HG02678 (cell line): Measurements from ENCODE around the gene RAP1GAP2.
"Not testable (repeated sequence)": the region's sequence is repeated elsewhere in the genome, so short reads cannot be mapped to it uniquely, and the experiment has no call there.

Experiments used
- ATAC-seq: cut with Tn5 transposase; IDR thresholded peaks from one replicate; pipeline ENCODE4 v1.9.1; 2021; ENCODE audit warnings: mild to moderate bottlenecking, moderate library complexity; ENCODE audit not compliant: unreplicated experiment

The RAP1GAP2 gene

GRCh38 chr17:2880050-2880449 is 83.8 kb downstream of the RAP1GAP2 start:
- no peak for ATAC-seq

DNA sequence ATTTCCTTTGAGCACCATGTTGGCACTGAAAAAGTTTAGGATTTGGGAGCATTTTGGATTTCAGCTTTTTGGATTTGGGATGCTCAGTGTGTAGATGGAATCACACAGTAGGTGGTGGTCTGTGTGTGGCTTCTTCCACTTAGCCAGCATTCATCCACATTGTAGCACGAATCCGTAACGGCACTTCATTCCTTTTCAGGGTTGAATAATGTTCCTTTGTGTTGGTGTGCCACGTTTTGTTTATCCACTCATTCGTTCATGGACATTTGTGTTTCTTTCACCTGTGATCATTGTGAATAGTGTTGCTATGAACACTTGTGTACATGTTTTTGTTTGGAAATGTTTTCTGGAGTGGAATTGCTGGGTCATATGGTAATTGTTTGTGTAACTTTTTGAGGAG is 85.1 kb downstream of the RAP1GAP2 start:
- ATAC-seq, result no peak

DNA sequence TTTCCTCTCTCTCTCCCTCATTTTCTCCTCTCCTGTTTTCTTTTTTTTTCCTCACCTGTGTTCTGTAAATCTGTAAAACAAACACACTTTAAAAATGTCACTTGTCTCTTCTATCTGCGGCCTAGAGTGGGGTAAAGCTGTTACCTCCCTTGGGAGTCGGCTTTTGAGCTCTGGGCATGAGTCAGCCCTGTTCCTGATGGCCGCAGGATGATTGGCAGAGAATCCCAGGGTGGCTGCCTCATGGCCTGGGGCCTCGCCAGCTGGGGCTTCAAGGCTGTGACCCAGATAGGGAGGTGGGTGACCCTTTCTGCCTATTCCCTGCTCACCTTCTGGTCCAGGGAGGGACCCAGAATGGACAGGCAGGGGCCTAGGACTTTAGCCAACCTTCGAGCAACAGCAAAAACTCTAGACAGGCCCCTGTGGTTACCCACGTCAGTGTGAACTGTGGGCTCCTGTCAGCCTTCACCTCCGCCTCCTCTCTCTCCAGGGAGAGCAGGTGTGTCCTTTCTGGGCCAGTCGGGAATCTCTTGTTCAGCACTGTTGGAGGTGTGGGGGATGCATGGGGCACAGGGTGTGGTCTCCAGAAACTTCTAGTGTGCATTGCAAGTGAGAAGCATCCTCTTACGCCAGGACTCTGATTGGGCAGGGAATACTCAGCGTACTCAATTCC is 87.4 kb downstream of the RAP1GAP2 start:
- no peak for ATAC-seq

DNA sequence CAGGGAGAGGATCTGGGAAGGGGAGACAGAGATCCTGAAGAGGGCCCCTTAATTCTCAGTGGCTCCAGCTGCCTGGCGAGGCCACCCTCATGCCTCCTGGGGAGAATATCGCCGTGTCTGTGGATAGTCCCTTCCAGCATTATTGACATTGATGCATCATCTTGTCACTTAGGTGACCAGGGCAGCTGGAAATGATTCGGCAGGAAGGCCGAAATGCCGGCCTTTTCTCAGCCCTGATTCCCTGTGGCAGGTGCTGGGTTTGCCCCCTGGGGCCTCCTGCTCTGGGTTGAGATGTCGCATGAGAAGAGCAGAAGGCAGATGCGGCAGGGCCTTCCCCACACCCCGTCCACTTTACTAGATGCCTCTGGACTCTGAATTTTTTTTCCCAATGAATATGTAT is 89.5 kb downstream of the RAP1GAP2 start:
- ATAC-seq, result no peak

DNA sequence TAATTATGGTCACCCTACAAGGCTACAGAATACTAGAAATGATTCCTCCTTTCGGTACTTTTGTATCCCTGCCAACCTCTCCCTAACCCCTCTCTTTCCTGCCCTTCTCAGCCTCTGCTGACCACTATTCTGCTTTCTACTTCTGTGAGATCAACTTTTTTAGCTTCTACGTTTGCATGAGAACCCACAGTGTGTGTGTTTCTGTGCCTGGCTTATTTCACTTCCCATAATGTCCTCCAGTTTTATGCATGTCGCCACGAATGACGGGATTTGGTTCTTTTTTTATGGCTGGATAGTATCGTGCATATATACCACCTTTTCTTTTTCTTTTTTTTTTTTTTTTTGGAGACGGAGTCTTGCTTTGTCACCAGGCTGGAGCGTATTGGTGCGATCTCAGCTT is 92.1 kb downstream of the RAP1GAP2 start:
- no peak for ATAC-seq

- no peak for ATAC-seq
Observed at GRCh38 chr17:2889256-2889655, 93.0 kb downstream of the RAP1GAP2 start.

DNA sequence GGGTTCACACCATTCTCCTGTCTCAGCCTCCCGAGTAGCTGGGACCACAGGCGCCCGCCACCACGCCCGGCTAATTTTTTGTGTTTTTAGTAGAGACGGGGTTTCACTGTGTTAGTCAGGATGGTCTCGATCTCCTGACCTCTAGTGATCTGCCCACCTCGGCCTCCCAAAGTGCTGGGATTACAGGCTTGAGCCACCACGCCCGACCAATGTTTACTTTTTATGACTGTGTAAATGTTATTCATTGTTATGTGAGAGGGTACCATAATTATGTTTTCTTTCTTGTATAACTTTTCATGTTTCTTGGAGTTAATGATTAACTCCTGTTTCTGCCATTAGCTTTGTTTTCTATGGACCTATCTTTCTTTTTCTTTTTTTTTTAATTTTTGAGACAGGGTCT is 94.5 kb downstream of the RAP1GAP2 start:
- ATAC-seq, result not testable (repeated sequence)

DNA sequence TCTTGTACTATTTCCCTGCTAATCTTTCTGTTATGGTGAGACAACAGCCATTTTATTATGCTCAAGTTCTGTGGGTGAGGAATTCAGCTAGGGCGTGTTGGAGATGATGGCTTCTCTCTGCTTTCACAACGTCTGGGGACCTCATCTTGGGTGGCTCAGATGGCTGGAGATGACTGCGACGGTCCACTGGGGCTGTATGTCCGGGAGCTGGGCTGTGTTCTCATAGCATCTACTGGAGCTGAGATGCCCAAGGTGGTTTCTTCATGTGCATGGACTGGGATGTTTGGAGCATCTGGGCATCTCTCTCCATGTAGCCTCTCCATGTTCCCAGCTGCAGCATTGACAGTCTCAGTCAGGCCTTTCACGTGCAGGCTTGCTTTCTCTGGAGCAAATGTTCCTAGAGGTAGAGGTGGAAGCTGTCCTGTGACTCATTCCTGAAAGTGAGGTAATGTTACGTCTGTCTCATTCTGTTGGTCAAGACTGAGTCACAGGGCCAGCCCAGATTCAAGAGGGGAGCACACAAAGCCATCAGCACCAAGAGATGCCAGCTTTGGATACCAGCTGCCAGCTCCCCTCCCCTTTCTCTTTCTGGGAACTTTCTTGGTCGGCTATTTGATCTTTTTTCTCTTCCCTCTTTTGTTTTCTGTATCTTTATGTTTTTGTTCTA is 96.2 kb downstream of the RAP1GAP2 start:
- ATAC-seq, result no peak

GRCh38 chr17:2893422-2893914 is 97.2 kb downstream of the RAP1GAP2 start:
- no peak for ATAC-seq

DNA sequence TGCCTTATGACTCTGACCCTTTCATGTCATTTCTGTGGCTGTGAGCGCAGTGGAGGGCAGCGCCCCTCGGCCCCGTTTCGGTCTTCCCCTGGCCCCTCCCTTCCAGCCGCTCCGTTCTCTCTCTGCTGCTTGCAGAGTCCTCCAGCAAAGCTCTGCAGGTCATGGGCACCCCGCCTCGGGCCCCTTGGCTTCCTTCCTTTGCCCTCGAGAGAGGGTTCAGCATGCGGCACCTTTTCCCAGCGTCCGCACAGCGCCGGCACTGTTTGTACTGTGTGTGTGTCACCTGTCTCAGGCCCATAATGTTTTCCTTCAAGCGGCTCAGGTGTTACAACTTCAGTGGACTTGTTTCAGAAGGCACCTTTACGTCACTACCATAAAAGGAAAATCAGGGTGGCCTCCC is 98.5 kb downstream of the RAP1GAP2 start:
- ATAC-seq, result no peak

DNA sequence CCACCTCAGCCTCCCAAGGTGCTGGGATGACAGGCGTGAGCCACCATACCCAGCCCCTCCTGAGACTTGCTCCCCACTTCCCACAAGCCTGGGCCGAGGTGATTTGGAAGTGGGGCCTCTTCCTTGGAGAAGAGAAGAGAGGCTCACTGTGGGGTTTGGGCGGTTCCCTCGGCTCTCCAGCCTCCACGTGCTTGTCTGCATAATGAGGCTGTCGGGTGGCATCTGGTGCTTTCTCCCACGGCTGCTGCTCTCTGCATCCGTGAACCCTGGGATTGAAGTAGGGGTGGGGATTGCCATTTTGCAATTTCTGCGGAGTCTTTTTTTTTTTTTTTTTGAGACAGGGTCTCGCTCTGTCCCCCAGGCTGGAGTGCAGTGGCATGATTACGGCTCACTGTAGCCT is 101.4 kb downstream of the RAP1GAP2 start:
- no peak for ATAC-seq

GRCh38 chr17:2898255-2898926 is 102.2 kb downstream of the RAP1GAP2 start:
- ATAC-seq, result no peak

DNA sequence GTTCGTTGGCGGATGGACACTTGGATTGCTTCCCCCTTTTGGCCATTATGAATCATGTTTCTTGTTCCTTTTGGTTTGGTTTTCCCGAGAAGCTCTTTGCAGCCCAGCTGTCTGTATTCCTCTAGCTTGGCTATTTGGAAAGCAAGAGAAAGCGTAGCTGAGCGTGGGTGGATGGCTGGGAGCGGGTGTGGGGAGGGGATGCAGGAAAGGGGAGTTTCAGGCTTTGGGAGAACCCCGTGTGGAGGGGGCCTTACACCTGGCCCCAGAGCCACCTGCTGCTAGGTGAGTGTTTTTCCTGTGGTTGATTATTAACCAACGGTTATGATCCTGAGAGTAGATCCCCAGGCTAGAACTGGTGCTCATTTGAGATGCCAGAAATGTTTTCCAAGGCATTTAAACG is 103.7 kb downstream of the RAP1GAP2 start:
- no peak for ATAC-seq

GRCh38 chr17:2900842-2901241 is 104.6 kb downstream of the RAP1GAP2 start:
- ATAC-seq, result no peak

GRCh38 chr17:2901582-2901981 is 105.3 kb downstream of the RAP1GAP2 start:
- ATAC-seq, result no peak

- ATAC-seq, result no peak
Observed at GRCh38 chr17:2902546-2902945, 106.3 kb downstream of the RAP1GAP2 start.

GRCh38 chr17:2903193-2903974 is 107.1 kb downstream of the RAP1GAP2 start:
- ATAC-seq, result no peak

DNA sequence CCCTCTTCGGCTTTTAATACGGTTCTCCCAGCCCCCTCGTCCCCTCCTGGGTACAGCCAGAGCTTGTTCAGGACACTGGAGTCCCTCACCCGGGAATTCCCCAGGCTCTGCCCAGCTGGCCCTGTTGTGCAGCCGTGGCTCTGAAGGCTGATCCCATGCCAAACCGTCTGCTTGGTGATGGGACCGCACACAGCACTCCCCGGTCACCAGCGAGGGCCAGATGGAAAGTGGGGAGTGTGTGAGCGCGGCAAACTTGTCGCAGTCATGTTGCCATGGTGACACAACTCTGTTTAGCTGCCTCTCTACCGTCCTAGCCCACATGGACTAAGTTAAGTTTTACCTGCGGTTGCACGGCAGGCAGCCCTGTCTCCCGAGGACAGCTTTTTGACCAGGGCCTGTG is 107.9 kb downstream of the RAP1GAP2 start:
- ATAC-seq, result no peak

DNA sequence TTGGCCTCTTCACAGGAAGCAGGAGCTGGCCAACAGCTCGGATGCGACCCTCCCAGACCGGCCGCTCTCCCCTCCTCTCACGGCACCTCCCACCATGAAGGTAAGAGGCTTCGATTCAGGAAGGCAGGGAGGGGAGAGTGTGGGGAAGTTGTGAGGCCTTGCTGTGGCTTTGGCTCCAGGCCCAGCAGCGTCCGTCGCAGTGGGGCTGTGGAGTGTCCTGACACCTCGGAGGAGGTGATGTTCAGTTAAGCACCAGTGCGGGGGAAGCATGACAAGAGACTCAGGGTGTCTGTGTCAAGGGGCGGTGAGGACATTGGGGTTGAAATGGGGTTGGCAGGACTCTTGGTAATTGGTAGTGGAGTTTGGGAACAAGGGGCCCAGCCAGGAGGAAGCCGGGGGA is 109.0 kb downstream of the RAP1GAP2 start:
- ATAC-seq, result no peak

DNA sequence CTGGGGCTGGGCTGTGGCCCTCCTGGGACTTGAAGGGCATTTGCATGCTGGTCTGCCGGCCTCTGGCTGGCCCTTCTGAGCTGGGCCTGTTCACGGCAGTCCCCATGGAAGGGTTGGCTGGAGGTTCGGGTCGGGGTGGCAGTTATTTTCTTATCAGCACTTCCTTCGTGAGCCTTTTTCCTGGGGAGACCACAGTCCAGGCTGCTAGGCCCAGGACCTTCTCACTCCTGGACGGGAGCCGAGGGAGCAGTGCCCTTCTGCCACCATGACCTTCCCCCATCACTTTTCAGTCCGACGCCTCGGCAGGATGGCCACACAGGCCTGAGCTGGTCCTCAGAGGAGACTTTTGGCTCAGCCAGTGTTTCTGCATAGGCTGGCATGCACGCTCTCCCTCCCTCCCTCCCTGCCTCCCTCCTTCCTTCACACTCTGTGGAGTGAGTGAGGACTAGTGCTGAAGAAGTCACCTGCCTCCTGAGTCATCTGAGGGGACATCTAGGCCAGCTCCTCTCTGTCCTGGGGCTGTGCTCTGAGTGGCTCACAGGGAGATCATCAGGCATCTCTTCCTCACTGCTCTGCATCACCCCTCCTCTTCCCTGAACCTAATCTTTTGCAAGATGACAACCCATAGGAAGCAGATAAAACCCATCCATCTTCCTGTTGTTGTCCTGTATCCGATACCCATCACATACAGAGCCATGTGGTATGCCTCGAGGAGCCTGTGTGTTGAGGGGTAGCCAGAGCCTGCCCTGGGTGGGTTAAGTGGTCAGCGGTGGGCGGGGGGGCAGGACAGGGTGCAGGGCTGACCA is 109.7 kb downstream of the RAP1GAP2 start:
- ATAC-seq, result no peak
